Thyroid gland (tissue), 4 donors: Measurements from ENCODE around the gene DMRTB1.

Source experiments
- POLR2A ChIP-seq, 2 donors: fragments of 450-650 bp; IDR thresholded peaks; one replicate each; pipeline ENCODE4 v1.6.1; 2017; ENCODE audit warnings: antibody characterized with exemption in 2 of 2, mild to moderate bottlenecking in 2 of 2, moderate library complexity in 1 of 2
- TF ChIP-seq, protein P1 (sequence below), 6 experiments: fragments of 200-600 bp in 3 of 6; fragments of 450-650 bp in 3 of 6; sonication (generic) in 3 of 6; IDR thresholded peaks; one replicate each; pipeline ENCODE4 v1.5.1; 2016 to 2019; ENCODE audit warnings: antibody characterized with exemption in 6 of 6, mild to moderate bottlenecking in 2 of 6, inconsistent platforms in 1 of 6, moderate library complexity in 1 of 6

- TF ChIP-seq POLR2A (IDR thresholded peaks at IDR 0.05): no peak
- TF ChIP-seq, protein P1, sequence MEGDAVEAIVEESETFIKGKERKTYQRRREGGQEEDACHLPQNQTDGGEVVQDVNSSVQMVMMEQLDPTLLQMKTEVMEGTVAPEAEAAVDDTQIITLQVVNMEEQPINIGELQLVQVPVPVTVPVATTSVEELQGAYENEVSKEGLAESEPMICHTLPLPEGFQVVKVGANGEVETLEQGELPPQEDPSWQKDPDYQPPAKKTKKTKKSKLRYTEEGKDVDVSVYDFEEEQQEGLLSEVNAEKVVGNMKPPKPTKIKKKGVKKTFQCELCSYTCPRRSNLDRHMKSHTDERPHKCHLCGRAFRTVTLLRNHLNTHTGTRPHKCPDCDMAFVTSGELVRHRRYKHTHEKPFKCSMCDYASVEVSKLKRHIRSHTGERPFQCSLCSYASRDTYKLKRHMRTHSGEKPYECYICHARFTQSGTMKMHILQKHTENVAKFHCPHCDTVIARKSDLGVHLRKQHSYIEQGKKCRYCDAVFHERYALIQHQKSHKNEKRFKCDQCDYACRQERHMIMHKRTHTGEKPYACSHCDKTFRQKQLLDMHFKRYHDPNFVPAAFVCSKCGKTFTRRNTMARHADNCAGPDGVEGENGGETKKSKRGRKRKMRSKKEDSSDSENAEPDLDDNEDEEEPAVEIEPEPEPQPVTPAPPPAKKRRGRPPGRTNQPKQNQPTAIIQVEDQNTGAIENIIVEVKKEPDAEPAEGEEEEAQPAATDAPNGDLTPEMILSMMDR (IDR thresholded peaks at IDR 0.05): no peak
Observed at GRCh38 chr1:53431244-53431643, 28.0 kb upstream of the DMRTB1 start.
